Stimulated activated effector memory CD8-positive, alpha-beta T cell treated with anti-CD3 and anti-CD28 coated beads, Interleukin-12 subunit alpha, Interleukin-12 subunit beta, amount 100 ng/mL, for 72 hours (primary cell): ENCODE results near the gene AP1S2.
"Not testable (repeated sequence)": the region's sequence is repeated elsewhere in the genome, so short reads cannot be mapped to it uniquely, and the experiment has no call there.

Source experiments
- ATAC-seq: fragments of 150-1000 bp; cut with Tn5 transposase; 2 replicates; pipeline ENCODE4 v1.10.0; 2021
- DNase-seq, 2 donors: peaks; one replicate each; pipeline ENCODE4 v3.0.0; 2021 to 2022; ENCODE audit warnings: low spot score in 2 of 2
- H3K27ac Mint-ChIP-seq: one replicate; pipeline ENCODE4 v1.8.0; 2022; ENCODE audit warnings: mild to moderate bottlenecking, mixed read lengths
- H3K36me3 Mint-ChIP-seq: one replicate; pipeline ENCODE4 v1.8.0; 2022; ENCODE audit warnings: mild to moderate bottlenecking, mixed read lengths
- H3K4me1 Mint-ChIP-seq: one replicate; pipeline ENCODE4 v1.8.0; 2022; ENCODE audit warnings: mixed read lengths
- H3K4me3 Mint-ChIP-seq: one replicate; pipeline ENCODE4 v1.8.0; 2022; ENCODE audit warnings: mild to moderate bottlenecking, mixed read lengths
- H3K9me3 Mint-ChIP-seq: one replicate; pipeline ENCODE4 v1.8.0; 2022; ENCODE audit warnings: mixed read lengths

Gene AP1S2

GRCh38 chrX:15854712-15855567 is at the start of gene AP1S2:
Gene AP1S2, minus strand, starts transcription at chrX:15854813. Its CDS starts 2,289 bp downstream, at chrX:15852524.
- H3K4me1 Mint-ChIP-seq = peaks cover 1% of the 10 kb centered on the region
- ATAC-seq = peak; percentile 99
- peak within 1 kb of the TSS; percentile 85 for H3K4me3 Mint-ChIP-seq
- no peaks in the 10 kb centered on the region for H3K9me3 Mint-ChIP-seq
- peak; percentile 81 to 91 for DNase-seq
- peaks cover 23% of the 10 kb centered on the region for H3K36me3 Mint-ChIP-seq
- peak within 1 kb of the TSS; percentile 91 for H3K27ac Mint-ChIP-seq

- Mint-ChIP-seq H3K36me3 (no peaks in the 10 kb centered on the region), H3K4me3 (no peak overlapping the region), H3K4me1 (no peaks in the 10 kb centered on the region), H3K27ac (no peak overlapping the region), H3K9me3 (no peaks in the 10 kb centered on the region)
- DNase-seq = no peak
- ATAC-seq = peak; percentile 62
These were observed 48.6 kb upstream of the AP1S2 start for GRCh38 chrX:15903186-15903681.

- H3K4me1 Mint-ChIP-seq = no peaks in the 10 kb centered on the region
- ATAC-seq (no peak), DNase-seq (no peak)
- no peaks in the 10 kb centered on the region for H3K36me3 Mint-ChIP-seq
- H3K9me3 Mint-ChIP-seq = peaks cover 3% of the 10 kb centered on the region
- H3K4me3 Mint-ChIP-seq = no peak overlapping the region
- H3K27ac Mint-ChIP-seq = no peak overlapping the region
These were observed 40.7 kb upstream of the AP1S2 start for GRCh38 chrX:15895334-15895733.

- ATAC-seq (no peak), DNase-seq (no peak)
- Mint-ChIP-seq H3K4me3 (no peak overlapping the region), H3K36me3 (no peaks in the 10 kb centered on the region), H3K27ac (no peak overlapping the region), H3K9me3 (peaks cover 3% of the 10 kb centered on the region), H3K4me1 (no peaks in the 10 kb centered on the region)
These were observed 40.1 kb upstream of the AP1S2 start for GRCh38 chrX:15894724-15895123.

GRCh38 chrX:15890463-15890862 is 35.9 kb upstream of the AP1S2 start:
- no peak for ATAC-seq
- no peaks in the 10 kb centered on the region for H3K4me1 Mint-ChIP-seq
- no peaks in the 10 kb centered on the region for H3K36me3 Mint-ChIP-seq
- H3K4me3 Mint-ChIP-seq = no peak overlapping the region
- DNase-seq = no peak
- no peak overlapping the region for H3K27ac Mint-ChIP-seq
- H3K9me3 Mint-ChIP-seq = no peaks in the 10 kb centered on the region

GRCh38 chrX:15888062-15888461 is 33.4 kb upstream of the AP1S2 start:
- no peaks in the 10 kb centered on the region for H3K9me3 Mint-ChIP-seq
- DNase-seq (no peak), ATAC-seq (no peak)
- no peak overlapping the region for H3K4me3 Mint-ChIP-seq
- H3K4me1 Mint-ChIP-seq = peaks cover 4% of the 10 kb centered on the region
- no peaks in the 10 kb centered on the region for H3K36me3 Mint-ChIP-seq
- no peak overlapping the region for H3K27ac Mint-ChIP-seq

- ATAC-seq (no peak), DNase-seq (no peak)
- no peak overlapping the region for H3K4me3 Mint-ChIP-seq
- H3K9me3 Mint-ChIP-seq = peaks cover 3% of the 10 kb centered on the region
- peaks cover 11% of the 10 kb centered on the region for H3K4me1 Mint-ChIP-seq
- no peaks in the 10 kb centered on the region for H3K36me3 Mint-ChIP-seq
- H3K27ac Mint-ChIP-seq = no peak overlapping the region
These were observed 28.9 kb upstream of the AP1S2 start for GRCh38 chrX:15883540-15883863.

- Mint-ChIP-seq H3K27ac (no peak overlapping the region), H3K4me1 (peaks cover 11% of the 10 kb centered on the region), H3K4me3 (no peak overlapping the region), H3K36me3 (no peaks in the 10 kb centered on the region), H3K9me3 (peaks cover 3% of the 10 kb centered on the region)
- DNase-seq (no peak), ATAC-seq (peak; percentile 76)
These were observed 28.3 kb upstream of the AP1S2 start for GRCh38 chrX:15882704-15883539.

- H3K9me3 Mint-ChIP-seq = peaks cover 3% of the 10 kb centered on the region
- H3K4me3 Mint-ChIP-seq = no peak overlapping the region
- no peak for DNase-seq
- no peak overlapping the region for H3K27ac Mint-ChIP-seq
- peaks cover 11% of the 10 kb centered on the region for H3K4me1 Mint-ChIP-seq
- H3K36me3 Mint-ChIP-seq = no peaks in the 10 kb centered on the region
- ATAC-seq = no peak
These were observed 26.8 kb upstream of the AP1S2 start for GRCh38 chrX:15881381-15881897.

GRCh38 chrX:15877914-15878313 is 23.3 kb upstream of the AP1S2 start:
- not testable (repeated sequence) for H3K9me3 Mint-ChIP-seq, H3K36me3 Mint-ChIP-seq, H3K27ac Mint-ChIP-seq, H3K4me1 Mint-ChIP-seq, DNase-seq, H3K4me3 Mint-ChIP-seq, ATAC-seq

GRCh38 chrX:15877380-15877779 is 22.8 kb upstream of the AP1S2 start:
- ATAC-seq (no peak), DNase-seq (no peak)
- peaks cover 3% of the 10 kb centered on the region for H3K9me3 Mint-ChIP-seq
- H3K4me3 Mint-ChIP-seq = no peak overlapping the region
- H3K27ac Mint-ChIP-seq = no peak overlapping the region
- H3K36me3 Mint-ChIP-seq = no peaks in the 10 kb centered on the region
- no peaks in the 10 kb centered on the region for H3K4me1 Mint-ChIP-seq

- ATAC-seq (no peak), DNase-seq (no peak)
- Mint-ChIP-seq H3K4me1 (no peaks in the 10 kb centered on the region), H3K27ac (no peak overlapping the region), H3K36me3 (no peaks in the 10 kb centered on the region), H3K9me3 (no peaks in the 10 kb centered on the region), H3K4me3 (no peak overlapping the region)
These were observed 20.1 kb upstream of the AP1S2 start for GRCh38 chrX:15874672-15875071.

GRCh38 chrX:15873566-15873965 is 19.0 kb upstream of the AP1S2 start:
- H3K4me3 Mint-ChIP-seq = no peak overlapping the region
- no peaks in the 10 kb centered on the region for H3K4me1 Mint-ChIP-seq
- ATAC-seq = no peak
- no peak for DNase-seq
- H3K27ac Mint-ChIP-seq = no peak overlapping the region
- H3K36me3 Mint-ChIP-seq = no peaks in the 10 kb centered on the region
- no peaks in the 10 kb centered on the region for H3K9me3 Mint-ChIP-seq

- DNase-seq (no peak), ATAC-seq (no peak)
- Mint-ChIP-seq H3K9me3 (no peaks in the 10 kb centered on the region), H3K36me3 (no peaks in the 10 kb centered on the region), H3K27ac (no peak overlapping the region), H3K4me3 (no peak overlapping the region), H3K4me1 (no peaks in the 10 kb centered on the region)
These were observed 15.7 kb upstream of the AP1S2 start for GRCh38 chrX:15870310-15870709.

GRCh38 chrX:15869695-15870094 is 15.1 kb upstream of the AP1S2 start:
- H3K9me3 Mint-ChIP-seq = no peaks in the 10 kb centered on the region
- H3K36me3 Mint-ChIP-seq = no peaks in the 10 kb centered on the region
- H3K4me3 Mint-ChIP-seq = no peak overlapping the region
- H3K27ac Mint-ChIP-seq = no peak overlapping the region
- DNase-seq (no peak), ATAC-seq (no peak)
- no peaks in the 10 kb centered on the region for H3K4me1 Mint-ChIP-seq
